ENCODE results near the gene ABCC11.
A peak's percentile ranks its signal among the peaks of the same experiment; 100 is the strongest.
"Not testable (repeated sequence)": the region's sequence is repeated elsewhere in the genome, so short reads cannot be mapped to it uniquely, and the experiment has no call there.

Gene ABCC11

GRCh38 chr16:48244863-48245195 lies 2.5 kb downstream of the ABCC11 start:
- no peak for DNase-seq

- peak; percentile 89 to 91 for DNase-seq
These were observed 3.1 kb downstream of the ABCC11 start, which contains the start of gene LONP2 for GRCh38 chr16:48244080-48244862. Gene LONP2, plus strand, starts transcription at chr16:48244300. Its CDS starts 89 bp downstream, at chr16:48244389.

GRCh38 chr16:48240147-48240546 lies 7.2 kb downstream of the ABCC11 start:
- DNase-seq, result not testable (repeated sequence)

DNA sequence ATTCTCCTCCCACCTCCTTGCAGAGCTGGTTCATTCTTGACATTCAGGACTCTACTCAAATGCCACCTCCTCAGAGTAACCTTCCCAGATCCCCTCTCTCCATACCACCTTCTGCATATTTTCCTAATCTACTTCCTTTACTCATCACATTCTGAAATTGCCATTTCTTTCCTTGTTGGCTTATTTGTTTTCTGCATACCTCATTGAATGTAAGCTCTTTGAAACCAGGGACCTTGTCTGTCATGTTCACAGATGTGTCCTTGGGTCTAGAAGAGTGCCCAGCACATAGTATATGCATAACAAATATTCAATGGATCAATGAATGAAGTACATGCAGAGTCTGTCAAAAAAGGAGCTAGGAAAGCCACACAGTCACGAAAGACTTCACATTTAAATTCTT lies 11.1 kb downstream of the ABCC11 start:
- DNase-seq, result no peak

DNA sequence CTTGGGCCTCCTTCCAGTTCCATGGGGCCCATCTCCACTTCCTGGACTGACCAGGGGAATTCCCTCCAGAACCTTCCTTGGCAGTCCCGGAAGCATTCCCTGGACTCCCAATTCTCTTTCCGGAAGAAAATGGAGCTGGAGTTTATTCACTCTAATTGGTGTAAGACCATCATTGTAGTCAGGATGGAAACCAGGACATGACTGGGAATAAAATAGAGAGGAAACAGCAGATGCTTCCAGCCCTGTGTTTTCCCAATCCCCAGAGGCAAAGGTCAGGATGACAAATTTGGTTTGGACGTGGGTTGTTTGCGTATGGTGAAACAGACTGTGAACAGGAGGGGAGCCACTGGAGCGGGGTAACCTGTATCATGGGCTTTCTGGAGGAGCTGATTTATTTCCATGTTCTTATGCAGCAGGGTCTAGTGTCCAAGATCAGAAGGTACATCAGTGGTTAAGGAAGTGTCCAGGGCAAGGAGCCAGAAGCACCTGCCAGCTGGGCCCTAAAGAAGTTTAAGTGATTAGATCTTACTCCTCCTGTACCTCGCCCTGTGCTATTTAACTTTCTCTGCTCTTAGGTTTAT lies 11.7 kb downstream of the ABCC11 start:
- no peak for DNase-seq

GRCh38 chr16:48235058-48235555 lies 12.2 kb downstream of the ABCC11 start:
- DNase-seq, result no peak

DNA sequence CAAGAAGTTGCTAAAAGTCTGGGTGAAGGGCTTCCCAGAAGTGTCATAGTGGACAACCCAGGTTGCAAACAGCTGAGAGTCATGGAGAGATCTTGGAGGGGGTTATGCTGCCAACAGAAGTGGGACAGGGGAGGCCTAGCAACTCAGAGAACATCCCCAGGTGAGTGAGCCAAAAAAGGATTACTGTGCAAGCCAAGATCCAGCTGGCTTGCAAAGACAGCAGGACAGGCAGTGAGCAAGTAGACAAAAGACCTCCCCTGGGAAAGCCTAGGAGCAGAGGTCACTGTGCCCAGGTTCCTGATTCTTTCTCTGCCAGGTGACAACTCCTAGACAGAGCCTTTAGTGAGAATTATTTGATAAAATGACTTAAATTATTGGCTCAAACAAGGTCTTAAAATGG lies 12.7 kb downstream of the ABCC11 start:
- DNase-seq, result no peak

DNA sequence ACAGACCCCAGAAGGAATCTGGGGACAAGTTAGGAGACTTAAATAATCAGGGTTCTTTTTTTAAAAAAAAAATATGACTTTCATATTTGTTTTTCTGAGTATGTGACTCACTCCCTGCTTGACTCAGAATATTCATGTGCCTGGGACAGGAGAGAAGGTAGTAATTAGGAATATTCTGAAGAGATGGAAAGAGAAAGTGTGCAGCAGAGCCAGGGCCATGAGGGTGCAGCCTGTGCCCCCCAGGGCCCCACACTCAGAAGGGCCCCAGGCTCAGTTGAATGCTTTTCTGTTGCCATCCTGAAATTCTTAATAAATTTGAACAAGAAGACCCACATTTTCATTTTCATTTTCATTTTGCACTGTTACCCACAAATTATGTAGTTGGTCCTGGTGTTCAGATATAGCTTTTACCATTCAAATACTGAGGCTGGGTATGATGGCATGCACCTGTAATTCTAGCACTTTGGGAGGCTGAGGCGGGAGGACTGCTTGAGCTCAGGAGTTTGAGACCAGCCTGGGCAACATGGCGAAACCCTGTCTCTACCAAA lies 14.8 kb downstream of the ABCC11 start:
- no peak for DNase-seq

DNA sequence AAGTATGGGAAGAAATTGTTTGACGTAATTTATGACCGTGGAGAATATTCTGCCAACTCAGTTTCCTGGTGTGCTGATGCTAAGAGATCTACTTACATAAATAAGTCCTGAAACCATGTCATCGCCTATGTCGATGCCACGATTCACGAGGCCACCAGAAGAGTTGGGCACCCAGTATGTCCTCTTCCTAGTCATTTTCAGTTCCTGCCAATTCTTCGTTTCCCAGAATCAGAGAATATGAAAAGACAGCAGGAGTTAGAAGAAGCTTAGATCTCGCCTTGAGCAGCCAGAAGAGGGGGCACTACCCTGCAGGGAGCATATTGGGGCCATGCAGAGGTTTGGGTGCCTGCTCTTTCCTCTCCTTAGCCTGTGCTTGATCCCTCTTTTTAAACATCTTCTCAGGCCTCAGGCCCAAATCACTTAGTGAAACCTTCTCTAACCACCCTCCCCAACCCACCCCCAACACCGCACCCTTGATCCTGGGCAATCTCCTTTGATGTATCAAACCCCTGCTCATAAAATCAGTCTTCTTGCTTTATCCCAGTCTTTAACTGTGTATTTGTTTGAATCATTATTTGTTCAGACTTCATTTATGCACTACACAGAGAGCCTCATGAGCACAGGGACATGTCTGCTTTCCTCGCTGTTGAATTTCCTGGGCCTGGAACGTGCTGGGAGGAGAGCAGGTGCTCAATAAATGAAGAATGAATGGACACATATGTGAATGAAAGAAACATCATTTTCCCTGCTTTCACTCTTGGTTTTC lies 15.4 kb downstream of the ABCC11 start:
- peak in 1 of 2 experiments; percentile 5 for DNase-seq

DNA sequence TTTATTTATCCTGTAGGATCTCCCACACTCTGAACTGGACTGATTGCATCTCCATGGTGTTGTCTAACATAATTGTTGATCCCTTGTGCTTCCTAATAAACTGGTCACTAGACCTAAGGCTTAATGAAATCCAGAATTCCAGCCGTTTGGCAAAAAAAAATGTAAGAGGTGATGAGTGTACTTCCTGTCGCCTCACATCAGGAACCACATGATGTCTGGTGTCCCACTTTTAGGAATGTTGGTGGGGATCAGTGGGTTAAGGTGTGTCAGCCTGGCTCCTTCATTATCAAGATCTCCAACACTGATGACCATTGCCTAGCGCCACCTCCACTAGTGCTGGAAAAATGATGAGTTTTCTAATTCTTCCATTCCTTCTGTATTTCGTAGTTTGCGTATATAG lies 21.9 kb downstream of the ABCC11 start:
- DNase-seq, result no peak

- no peak for DNase-seq
These were observed 23.8 kb downstream of the ABCC11 start for GRCh38 chr16:48223490-48223889.

DNA sequence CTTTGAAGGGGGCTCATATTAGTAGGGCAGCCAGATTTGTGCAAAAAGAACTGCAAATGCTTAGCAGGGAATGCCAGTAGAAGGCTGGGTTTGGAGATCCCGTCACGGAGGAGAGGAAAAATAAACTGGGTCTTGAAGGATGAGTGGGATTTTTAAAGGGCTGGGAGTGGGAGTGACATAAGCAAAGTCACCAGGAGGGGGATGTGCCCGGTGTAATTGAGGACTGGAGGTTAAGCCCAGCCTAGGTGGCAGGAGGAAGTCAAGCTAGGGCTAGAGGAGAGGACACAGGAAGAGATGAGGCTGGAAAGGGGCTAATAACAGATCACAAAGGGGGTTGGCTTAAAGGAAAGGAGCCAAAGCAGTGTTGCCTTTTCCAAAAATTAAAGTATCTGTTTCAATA lies 26.4 kb downstream of the ABCC11 start:
- DNase-seq, result no peak

DNA sequence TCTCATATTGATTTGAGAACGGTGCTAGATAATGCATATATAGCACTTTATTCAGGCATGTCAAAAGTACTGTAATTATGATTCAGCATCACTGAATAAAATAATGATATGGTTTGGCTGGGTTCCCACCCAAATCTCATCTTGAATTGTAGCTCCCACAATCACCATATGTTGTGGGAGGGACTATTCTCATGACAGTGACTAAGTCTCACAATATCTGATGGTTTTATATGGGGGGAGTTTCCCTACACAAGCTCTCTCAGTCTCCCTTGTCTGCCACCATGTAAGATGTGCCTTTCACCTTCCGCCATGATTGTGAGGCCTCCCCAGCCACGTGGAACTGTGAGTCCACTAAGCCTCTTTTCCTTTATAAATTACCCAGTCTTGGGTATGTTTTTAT lies 28.9 kb downstream of the ABCC11 start:
- no peak for DNase-seq

DNA sequence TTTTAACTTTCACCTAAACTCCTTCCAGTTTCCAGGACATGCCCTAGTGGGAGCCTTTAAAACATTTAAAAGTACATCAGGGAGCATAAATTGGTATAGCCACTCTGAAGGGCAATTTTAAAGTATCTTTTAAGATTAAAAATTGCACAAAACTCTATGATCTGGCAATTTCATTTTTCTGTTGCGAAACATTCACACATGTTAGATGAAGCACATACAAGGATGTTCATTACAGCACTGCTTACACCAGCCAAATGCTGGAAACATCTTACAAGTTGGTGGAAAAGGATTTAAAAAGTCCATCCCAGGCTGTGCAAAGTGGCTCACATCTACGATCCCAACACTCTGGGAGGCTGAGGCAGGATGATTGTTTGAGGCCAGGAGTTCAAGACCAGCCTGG lies 29.6 kb downstream of the ABCC11 start:
- no peak for DNase-seq

GRCh38 chr16:48215738-48216137 lies 31.6 kb downstream of the ABCC11 start:
- no peak for DNase-seq

GRCh38 chr16:48212033-48212432 lies 35.3 kb downstream of the ABCC11 start:
- no peak for DNase-seq

DNA sequence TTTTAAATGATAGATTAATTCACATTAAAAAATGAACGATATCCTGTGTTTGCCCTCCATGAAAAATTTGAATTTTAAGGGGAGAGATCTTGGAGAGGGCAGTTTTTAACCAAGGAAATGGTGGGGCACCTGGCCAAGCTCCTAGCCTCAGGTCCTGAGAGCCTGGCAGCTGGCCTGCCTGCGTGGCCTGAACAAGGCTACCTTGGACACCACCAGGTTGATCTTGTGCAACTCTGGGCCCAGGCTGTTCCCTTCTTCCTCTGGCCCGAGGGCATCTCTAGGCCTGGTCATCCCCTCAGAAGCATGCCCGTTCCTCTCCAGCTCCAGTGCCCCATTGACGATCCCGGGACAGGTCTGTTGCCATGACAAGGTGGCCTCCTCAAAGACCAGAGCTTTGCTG lies 36.6 kb downstream of the ABCC11 start:
- DNase-seq, result no peak

GRCh38 chr16:48206594-48207242 lies 40.6 kb downstream of the ABCC11 start:
- no peak for DNase-seq

DNA sequence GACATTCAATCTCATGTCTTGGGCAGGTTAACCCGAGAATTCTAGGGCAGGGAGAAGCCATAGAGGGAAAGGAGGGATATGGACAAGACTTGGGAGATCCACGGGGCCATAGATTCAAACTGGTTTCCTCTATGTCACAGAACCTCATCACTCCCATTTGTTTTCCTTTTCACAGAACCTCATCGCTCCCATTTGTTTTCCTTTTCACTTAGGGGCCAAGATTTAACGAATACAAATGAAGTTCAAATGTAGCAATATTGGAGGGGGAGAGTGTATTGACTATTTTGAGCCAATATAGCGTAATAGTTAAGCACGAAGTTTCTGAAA lies 42.6 kb downstream of the ABCC11 start:
- DNase-seq, result no peak

- no peak for DNase-seq
These were observed 43.1 kb downstream of the ABCC11 start for GRCh38 chr16:48203974-48204824.

DNA sequence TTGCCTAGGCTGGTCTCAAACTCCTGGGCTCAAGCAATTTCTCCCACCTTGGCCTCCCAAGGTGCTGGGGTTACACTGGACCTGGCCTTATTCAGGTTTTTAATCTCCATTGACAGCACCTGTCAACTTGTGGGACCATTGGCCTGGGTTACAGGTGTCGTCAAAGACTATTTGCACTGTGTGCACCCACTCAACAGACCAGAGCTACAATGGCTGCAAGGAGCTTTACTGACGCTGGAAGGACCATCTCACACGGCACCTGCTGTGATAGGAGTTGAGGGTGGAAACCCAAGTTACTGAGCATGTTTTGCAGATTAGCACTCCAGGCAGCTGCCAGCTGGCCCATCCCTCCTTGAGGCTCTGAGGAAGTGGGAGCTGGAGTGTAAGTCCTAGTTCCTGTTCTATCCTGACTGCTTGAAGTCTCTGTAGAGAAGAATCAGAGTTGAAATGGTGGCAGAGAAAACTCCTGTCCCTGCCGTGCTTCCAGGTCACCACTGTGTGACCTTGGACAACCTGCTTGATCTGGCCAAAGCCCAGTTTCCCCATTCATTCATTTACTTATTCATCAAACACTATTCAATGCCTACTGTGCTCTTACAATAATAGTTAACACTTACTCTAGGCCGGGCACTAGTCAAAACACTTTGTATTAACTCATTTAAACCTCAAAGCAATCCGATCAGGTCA lies 45.7 kb downstream of the ABCC11 start:
- DNase-seq, result no peak

- DNase-seq, result no peak
These were observed 50.0 kb downstream of the ABCC11 start for GRCh38 chr16:48197294-48197693.
